Retinal pigment epithelial cell (primary cell): Measurements from ENCODE around the gene DGLUCY.
"Not testable (repeated sequence)": the region's sequence is repeated elsewhere in the genome, so short reads cannot be mapped to it uniquely, and the experiment has no call there.

Source experiments
- DNase-seq: peaks from one replicate; pipeline ENCODE4 v3.0.0-alpha.2; 2010; ENCODE audit warnings: low read depth
- H3K4me3 ChIP-seq: 2 replicates; pipeline ENCODE4 v1.5.1; 2011; ENCODE audit warnings: mild to moderate bottlenecking, low read length, control low read depth, moderate library complexity
- CTCF ChIP-seq: conservative IDR thresholded peaks from 2 replicates; pipeline ENCODE4 v1.5.1; 2011; ENCODE audit warnings: low read depth, low read length, control low read depth, inconsistent platforms

Gene DGLUCY

GRCh38 chr14:91090743-91091142, 23.1 kb upstream of the DGLUCY start:
- no peak for DNase-seq
- TF ChIP-seq CTCF = no peak
- no peak overlapping the region for H3K4me3 ChIP-seq

GRCh38 chr14:91092073-91092472, 21.8 kb upstream of the DGLUCY start:
- no peak for DNase-seq
- H3K4me3 ChIP-seq = no peak overlapping the region
- no peak for TF ChIP-seq CTCF

- not testable (repeated sequence) for H3K4me3 ChIP-seq
These were observed 20.0 kb upstream of the DGLUCY start for GRCh38 chr14:91093743-91094472.

GRCh38 chr14:91094772-91095171, 19.1 kb upstream of the DGLUCY start:
- no peak for DNase-seq
- no peak overlapping the region for H3K4me3 ChIP-seq
- no peak for TF ChIP-seq CTCF

More at GRCh38 chr14:91093743-91094472, 20.0 kb upstream of the DGLUCY start:
- DNase-seq = not testable (repeated sequence)

GRCh38 chr14:91095178-91095577, 18.7 kb upstream of the DGLUCY start:
- TF ChIP-seq CTCF = no peak
- H3K4me3 ChIP-seq = no peak overlapping the region
- no peak for DNase-seq

- DNase-seq = not testable (repeated sequence)
These were observed 16.2 kb upstream of the DGLUCY start for GRCh38 chr14:91097657-91098056.

GRCh38 chr14:91098591-91098990, 15.3 kb upstream of the DGLUCY start:
- DNase-seq = no peak

More at GRCh38 chr14:91097657-91098056, 16.2 kb upstream of the DGLUCY start:
- H3K4me3 ChIP-seq = not testable (repeated sequence)

More at GRCh38 chr14:91098591-91098990, 15.3 kb upstream of the DGLUCY start:
- TF ChIP-seq CTCF = no peak
- H3K4me3 ChIP-seq = no peak overlapping the region
